Stimulated activated CD4-positive, alpha-beta T cell treated with anti-CD3 and anti-CD28 coated beads, Interleukin-15, amount 100 ng/mL, for 24 hours (primary cell): ENCODE measurements around the gene ZBTB38.

Experiments used
- DNase-seq: peaks from one replicate; pipeline ENCODE4 v3.0.0-alpha.2; 2020

ZBTB38 gene

DNA sequence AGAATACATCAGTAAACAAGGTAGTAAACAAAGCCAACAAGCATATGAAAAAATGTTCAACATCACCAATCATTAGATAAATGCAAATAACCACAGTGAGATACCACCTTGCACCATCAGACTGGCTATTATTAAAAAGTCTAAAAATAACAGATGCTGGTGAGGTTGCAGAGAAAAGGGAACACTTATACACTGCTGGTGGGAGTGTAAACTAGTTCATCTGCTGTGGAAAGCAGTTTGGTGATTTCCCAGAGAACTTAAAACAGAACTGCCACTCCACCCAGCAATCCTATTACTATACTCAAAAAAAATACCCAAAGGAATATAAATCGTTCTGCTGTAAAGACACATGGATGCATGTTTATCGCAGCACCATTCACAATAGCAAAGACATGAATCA is 30.3 kb upstream of the ZBTB38 start:
- DNase-seq, result no peak

DNA sequence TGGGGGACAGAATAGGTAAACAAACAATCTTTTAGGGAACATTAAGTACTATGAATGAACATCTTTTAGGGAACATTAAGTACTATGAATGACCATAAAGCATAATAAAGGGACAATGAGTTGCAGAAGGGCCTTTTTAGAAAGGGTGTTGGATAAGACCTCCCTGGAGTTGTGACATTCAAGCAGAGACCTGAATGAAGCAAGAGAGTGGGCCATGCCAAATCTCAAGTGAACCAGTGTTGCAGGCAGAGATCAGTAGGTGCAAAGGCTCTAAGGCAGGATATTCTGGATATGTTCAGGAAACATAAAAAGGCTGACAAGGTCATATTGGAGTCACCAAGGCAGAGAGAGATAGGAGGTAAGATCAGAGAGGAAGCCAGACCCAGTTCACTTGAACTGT is 29.4 kb upstream of the ZBTB38 start:
- no peak for DNase-seq

DNA sequence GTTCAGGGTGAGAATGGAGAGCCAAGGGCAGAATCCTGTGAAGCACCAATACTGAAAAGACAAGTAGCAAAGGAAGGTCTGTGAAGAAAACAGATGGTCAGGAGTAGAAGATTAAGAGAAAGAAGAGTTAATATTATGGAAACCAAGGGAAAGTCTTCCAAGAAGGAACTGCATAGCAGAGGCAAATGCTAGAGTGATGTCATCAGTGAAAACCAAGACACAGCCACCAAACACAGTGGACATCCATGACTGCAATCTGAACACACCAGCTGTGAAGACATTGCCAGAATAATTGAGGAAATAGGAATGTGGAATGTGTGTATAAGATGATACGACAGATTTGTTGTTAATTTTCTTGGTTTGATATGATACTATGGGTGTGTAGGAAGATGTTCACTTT is 26.8 kb upstream of the ZBTB38 start:
- DNase-seq, result no peak

DNA sequence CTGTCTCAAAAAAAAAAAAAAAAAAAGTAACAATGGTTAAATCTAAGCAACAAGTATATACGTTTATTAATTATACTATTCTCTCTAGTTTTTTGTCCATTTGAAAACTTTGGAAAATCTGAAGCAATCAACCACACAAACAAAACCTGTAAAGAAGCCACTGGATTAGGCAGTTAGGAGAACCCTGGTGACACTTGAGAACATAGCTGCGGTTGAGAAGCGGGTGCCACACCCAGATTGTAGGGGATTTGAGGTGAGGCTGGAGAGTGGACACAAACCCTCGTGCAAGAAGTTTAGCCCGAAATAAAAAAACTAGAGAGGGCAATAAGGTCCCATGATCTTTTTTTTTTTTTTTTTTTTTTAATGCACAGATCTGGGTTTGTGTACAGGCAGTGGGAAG is 25.9 kb upstream of the ZBTB38 start:
- DNase-seq, result no peak

DNA sequence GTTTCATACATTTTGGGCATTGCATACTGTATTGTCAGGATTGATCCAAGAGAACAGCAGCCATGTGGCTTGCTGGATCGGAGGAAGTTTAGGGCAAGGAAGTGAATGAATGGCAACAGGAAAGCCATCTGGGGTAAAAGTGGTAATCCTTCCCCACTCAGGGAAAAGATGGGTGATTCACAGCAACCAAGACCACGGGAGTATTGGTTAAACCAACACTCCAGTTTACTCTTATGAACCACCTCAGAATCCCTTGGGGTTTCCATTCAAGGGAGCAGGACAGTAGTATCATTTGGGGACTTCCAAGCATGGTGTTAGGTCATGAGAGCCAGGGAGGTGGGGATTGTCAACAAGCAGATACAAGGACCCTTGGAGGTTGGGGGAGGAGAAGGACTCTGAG is 25.2 kb upstream of the ZBTB38 start:
- DNase-seq, result no peak

DNA sequence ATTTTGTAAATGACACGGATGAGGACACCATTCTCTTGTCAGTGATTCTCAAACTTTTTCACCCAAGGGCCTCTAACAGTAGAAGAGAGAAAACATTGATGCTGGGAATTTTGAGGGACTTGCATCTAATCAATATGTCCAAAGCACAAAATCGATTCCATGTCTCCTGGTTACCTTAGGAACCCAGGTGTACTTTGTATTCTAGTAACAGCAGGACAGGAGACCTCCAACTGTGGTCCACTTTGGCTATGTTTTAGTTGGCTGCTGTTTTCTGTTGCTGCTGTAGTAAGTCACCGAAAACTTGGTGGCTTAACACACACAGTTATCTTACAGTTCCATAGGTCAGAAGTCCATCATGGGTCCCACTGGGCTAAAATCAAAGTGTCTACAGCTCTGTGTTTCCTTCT is 24.4 kb upstream of the ZBTB38 start:
- DNase-seq, result no peak

DNA sequence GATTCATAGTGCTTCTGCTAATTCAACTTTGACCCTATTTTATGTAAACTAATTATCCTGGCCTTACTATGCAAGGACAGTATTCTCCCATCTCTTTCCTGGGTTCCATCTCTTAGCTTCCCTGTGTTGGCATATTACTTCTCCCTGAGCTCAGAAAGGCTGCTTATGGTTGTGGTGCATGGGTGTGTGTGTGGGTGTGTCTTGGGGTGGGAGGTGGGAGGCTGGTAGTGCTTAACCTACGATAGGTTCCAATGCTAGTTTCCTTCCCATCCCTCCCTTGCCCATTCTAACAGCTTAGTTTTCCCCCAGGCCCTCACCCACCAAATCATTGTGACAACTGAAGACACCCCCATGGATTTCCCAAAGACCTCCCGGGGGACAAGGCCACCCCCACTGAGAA is 22.8 kb upstream of the ZBTB38 start:
- no peak for DNase-seq

DNA sequence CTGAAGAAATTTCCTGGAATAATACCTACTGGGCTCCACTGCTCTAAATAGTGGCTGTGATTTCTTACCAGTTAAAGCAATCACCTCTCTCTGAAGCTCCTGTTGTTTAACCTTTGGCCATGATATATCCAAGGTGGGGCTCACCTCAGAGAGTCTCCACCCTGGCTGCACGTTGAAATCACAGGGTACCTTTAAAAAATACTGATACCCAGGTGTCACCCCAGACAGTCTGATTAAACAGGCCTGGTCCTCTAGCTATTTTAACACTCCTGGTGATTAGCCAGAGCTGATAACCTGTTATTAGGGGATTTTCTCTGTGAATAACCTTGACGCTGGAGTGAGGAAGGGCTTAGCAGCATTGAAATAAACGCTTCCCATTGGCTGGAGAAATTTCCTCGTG is 22.3 kb upstream of the ZBTB38 start:
- no peak for DNase-seq

DNA sequence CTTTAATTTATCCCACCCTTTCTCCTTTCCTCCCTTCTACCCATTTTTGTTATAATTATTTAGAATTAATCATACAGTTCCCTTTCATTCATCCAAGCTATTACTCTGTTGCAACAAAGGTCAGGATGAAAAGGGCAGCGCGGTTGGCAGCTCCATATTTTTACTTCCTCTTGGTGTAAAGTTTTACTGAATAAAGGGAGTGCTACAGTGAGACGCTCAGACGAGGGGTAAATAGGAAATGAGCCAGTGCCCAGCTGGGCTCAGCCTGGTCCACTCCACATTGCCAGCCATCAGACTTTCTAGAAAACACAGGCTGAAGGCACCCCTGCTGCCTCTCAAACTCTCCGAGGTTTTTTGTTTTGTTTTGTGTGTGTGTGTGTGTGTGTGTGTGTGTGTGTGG is 21.9 kb upstream of the ZBTB38 start:
- DNase-seq, result no peak

DNA sequence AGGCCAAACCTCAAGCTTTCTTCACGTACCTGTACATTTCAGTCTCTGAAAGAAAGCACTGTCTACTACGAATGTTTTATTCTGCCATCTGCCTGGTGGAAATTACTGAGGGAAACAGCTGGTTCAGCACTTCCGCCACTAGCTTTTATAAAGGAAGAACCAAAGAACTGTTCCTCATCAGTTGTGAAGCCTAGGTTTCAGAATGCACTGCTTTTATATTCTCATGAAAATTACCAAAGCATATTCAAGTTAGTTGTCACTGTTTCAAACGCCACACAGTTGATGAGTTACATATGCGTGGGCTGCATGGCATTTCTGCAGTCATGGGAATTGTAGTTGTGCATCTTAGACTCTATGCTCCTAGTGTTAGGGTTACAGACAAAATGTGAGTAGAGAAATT is 21.5 kb upstream of the ZBTB38 start:
- no peak for DNase-seq

DNA sequence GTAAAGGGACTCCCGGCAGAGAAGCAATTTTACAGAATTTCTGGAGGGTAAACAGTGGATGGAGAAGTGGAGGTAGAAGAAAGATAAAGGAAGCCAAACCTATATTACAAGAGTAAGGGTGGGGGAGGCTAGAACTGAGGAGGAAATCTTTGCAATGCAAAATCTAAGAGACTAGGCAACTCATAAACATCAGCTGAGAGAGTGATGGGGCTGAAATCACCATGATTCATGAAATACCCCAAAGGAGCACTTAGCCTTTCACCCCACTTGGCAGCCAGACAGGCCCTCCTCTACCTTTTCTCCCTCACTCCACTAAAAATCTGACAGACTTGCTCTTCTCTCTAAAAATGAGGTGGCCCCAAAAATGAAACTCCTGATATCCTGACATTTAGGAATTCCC is 19.5 kb upstream of the ZBTB38 start:
- DNase-seq, result no peak

DNA sequence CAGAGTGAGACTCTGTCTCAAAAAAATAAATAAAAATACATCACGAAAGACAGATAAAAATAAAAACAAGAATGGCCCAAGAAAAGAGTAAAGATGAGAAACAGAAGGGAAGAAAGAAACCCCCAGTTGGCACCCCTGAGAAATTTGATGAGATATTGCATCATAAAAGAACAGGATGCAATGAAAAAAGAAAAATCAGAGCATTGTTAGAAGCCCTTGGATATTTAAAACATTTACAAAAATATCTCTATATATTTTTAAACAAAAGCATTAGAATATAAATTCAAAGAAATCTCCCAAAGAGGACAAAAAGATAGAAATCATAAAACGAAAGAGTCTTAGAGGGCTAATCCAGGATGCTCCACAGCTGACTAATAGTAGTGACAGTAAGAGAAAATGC is 18.6 kb upstream of the ZBTB38 start:
- DNase-seq, result no peak

DNA sequence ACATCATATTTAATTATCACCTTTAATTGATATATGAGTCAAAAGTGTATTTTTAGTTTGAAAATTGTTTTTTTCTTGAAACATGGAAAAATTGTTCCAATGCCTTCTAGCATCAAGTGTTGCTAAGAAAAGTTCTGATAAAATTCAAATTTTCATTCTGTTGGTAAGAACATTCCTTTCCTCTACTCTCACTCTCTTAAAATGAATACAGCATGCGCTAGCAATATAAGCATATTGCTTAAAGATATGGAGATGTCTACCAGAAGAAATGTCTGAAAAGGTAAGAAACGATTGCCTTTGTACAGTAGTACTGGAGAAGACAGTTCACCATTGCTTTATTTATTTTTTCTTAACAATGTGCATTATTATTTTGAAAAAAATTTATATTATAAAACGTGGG is 17.6 kb upstream of the ZBTB38 start:
- DNase-seq, result no peak

DNA sequence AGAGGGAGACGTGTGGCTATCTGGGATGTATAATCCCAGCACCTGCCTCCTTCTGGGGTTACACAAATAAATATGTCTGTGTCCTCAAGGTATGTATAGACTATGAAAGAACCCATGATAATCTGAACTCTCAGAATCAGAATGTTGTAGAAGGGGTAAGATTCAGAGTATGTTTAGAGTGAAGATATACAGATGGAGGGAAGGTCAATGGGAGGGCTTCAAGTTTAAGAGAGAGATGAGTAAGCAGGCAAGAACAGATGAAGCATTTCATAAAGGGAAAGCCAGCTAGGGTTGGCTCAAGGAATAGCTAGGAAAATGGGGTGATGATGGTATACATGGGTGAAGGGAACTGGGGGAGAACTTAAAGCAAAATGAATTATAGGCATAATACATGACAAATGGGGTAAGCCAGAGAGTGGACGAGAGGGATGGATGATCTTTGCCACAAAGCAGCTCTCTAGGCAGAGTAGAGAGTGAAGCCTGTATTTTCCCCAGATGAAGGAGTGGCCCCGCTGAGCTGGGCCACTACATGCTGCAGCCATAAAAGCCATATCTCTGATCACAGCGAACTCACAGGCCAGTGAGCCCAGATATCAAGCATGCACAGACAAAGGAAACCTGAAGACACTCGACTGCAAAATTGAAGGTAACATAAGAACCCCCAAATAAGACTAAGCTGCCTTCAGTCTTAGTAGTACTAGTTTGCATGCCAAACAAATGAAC is 15.9 kb upstream of the ZBTB38 start:
- no peak for DNase-seq

DNA sequence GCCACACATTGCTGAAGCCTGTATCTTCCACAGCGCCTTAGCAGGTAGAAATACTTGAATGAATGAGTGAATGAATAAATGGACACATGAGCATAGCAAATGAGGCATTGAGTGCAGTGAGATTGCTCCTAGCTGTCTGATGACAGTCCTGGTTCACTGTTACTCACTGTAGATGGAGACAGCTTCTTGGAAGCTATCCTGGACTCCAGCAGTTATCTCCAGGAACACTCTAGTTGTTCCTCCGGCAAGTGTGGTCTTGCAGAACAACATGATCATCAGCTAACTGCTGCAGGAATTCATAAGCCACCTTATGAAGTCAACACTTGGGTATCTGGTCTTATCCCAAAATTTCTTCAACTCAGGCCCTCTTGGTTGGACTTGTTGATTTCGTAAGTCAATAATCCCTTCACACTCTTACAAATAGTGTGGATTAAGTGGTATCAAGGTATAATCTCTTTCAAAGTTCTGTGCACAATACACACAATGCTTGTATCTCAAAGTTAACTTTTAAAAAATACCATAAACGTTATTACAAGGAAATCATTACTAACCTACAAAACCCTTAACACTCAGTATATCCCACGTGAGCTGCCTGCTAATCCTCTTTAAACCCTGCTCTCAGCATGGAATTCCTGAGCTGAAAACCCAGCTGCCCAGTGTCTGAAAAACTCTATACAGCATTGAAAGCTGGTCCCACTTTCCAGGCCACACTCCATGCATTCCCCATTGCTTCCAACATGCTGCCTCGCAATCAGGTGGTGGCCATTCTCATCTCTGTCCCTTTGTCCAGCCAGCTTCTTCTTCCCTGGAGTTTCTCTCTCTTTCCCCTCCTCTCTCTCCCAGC is 14.4 kb upstream of the ZBTB38 start:
- no peak for DNase-seq

DNA sequence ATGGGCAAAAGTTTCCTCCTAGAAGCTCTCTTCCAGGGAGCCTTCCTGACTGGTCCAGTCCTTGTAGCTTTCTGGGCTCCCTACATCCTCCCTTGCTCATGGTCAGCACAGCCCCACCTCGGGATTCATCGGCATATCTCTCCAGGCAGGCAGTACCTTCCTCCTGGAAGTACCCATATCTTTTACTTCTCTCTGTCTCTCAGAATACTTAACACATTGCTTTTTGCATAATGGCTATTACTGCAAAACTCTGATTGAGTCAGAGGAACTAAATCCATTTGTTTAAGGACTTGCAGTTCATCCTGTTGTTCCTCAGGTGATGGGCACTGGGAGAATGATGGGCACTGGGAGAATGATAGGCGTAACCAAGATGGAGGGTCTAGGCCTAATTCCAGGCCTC is 13.8 kb upstream of the ZBTB38 start:
- DNase-seq, result no peak

DNA sequence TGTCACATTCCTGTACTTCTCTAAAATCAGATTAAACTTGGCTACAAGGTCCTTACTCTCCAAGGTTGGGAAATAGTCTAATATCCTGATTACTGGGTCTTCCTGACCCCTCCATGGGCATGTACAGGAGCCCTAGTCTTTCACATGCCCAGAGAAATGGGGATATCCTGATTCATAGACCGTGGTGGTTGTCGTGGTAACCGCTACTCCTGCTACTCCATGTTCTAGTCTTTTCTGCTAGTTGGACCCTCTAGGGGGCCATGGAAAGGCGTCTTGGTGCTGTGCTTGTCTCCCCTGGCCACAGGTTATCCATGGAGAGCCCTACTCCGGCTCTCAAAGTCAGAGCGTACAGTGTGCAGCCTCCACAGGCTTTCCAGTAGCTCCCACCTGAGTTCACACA is 13.1 kb upstream of the ZBTB38 start:
- DNase-seq, result no peak

DNA sequence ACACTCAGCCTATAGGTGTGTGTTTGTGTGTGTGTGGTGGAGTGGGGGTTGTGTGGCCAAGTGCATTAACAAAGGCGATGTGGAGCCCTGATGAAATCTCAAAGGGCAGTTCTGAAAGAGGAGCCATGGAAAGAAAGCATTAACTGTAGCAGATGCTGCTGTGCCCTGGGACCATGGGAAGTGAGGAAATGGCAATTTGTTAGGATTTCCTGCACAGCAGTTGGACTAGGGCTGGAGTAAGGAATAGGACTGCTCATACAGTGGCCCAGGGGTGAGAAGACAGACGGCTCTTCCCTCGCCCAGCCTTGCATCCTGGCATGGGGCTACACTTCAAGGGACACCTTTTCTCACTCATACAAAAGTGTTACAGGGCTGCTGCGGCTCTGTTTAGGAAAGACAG is 12.3 kb upstream of the ZBTB38 start:
- DNase-seq, result no peak

DNA sequence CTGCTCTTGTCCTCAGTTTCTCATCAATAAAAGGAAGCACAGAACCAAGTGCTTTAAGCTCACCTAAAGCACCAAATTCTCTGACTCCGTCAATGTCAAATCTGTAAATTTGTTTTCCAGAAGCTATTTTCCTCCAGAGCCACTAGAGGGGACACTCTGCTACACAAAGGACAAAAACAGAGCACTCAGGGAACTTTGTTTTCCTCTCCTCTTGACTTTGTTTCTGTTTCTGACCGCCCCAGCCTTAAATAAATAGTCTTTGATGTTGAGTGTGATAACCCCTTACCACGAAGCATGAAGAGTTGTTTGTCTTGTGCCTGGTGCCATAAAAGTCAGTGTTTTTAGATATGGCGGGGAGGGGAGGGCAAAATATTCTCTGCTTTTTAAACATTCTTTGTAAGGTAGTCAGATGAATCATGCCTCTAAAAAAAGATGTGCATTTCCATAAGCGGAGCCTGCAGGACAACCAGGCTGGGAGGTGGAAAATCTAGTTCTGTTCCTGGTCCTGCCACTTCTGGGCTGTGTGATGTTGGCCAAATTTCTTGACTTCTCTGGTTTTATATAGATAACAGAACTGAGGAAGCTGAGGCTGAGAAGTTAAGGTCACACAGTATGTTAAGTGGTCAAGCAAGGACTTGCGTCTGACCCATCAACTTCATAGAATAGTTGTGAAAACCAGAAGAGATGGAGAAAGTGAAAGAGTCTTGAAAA is 7.3 kb upstream of the ZBTB38 start:
- no peak for DNase-seq

DNA sequence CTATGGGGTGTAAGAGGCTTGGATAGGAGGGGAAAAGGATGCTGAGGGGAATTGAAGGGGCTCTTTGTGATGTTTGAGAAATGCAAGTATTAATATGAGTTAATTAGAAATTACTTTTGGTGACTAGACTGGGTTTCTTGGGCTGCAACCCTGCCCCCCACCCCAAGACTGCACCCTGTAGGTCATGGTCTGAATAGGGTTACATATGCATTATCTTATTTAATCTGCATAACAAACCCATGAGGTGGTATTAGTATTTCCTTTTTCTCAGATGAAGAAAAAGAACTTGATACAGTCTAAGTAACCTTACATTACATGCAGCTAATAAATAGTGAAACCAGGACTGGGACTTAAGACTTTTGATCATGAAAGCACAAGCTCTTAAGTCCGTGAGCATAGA is 5.6 kb upstream of the ZBTB38 start:
- no peak for DNase-seq

DNA sequence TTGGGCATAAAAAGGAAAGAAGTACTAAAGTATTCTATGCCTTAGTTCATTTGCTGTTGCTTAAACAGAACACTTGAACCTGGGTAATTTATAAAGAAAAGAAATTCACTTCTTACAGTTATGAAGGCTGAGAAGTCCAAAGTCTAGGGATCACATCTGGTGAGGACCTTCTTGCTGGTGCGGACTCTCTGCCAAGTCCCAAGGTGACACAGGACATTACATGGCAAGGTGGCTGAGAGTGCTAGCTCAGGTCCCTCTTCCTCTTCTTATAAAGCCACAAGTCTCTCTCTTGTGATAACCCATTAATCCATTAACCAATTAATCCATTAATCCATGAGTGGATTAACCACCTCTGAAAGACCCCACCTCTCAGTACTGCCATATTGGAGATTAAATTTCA is 3.1 kb upstream of the ZBTB38 start:
- DNase-seq, result no peak

DNA sequence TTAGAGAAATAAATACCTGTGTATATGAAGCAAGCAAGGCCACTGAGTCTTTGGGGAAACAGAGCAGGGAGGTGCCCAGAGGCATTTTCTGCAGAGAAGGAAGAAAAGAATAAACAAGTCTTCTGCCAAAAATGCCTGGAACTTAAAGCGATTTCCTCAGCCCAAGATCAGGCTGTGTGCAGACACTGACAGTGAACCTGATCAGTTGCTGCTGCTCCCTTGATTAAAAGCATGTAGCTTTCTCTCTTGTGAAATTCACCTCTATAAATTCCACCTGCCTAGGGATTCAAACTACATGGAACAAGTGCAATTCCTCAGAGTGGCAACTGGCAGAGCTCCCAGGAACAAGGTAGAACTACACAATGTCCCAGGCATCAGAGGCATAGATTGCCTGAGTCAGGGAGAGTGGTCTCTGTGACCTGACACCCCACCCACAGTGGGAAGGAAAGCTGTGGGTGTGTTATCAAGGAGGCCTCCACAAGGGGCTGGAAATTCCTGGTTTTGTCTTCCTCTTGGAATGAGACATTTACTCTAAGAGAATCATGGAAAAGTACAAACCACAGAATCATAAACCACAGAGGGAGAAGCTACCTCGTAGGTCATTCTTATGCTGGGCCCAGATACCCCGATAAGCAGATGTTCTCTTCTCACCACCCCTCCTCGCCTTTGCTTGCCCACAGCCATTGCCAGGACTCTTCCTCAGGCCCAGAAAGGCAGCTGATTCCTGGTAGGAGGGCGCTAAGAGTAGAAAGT is 1.8 kb upstream of the ZBTB38 start:
- no peak for DNase-seq

DNA sequence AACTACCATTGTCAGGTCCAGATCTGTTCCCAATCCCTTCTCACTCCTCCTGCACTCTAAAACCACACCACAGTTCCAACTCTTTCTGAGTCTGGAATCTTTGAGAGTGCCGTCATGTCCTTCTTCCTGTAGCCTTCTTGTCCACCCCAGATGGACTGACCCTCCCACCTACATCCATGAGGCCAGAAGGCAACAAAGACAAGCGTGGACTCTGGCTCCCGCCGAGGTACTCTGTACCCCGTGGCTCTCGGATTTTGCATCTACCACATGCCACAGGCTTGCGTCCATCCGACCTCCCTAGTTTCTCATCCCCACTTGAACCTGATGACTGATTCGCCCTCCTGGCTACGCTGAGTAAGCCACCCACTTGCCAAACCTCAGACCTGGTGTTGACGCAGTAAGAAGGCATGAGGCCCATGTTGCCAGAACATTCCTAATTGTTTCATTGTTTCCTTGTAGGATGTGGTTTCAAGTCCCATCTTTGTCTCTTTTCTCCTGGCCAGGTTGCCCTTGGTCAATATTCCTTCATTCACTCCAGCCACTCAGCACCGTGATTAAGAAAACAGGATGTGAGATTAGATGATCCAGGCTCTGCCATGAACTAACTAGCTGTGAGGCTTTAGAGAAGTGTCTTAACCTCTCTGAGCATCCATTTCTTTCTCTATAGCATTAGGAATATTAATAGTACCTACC is 1.1 kb upstream of the ZBTB38 start:
- no peak for DNase-seq
